Stimulated activated CD8-positive, alpha-beta memory T cell treated with anti-CD3 and anti-CD28 coated beads, Interleukin-15, amount 100 ng/mL, for 1 hour (primary cell): ENCODE results near the gene PRKAB1.
"Not testable (repeated sequence)": the region's sequence is repeated elsewhere in the genome, so short reads cannot be mapped to it uniquely, and the experiment has no call there.

Experiments used
- DNase-seq: peaks from one replicate; pipeline ENCODE4 v3.0.0-alpha.2; 2020; ENCODE audit warnings: low read depth

Gene PRKAB1

GRCh38 chr12:119685375-119685774 lies 17.4 kb downstream of the PRKAB1 start:
- no peak for DNase-seq

- no peak for DNase-seq
Observed at GRCh38 chr12:119686355-119686754, 18.4 kb downstream of the PRKAB1 start.

GRCh38 chr12:119686776-119687175 lies 18.8 kb downstream of the PRKAB1 start:
- DNase-seq = no peak

GRCh38 chr12:119687406-119687805 lies 19.5 kb downstream of the PRKAB1 start:
- DNase-seq = no peak

GRCh38 chr12:119687879-119688278 lies 19.9 kb downstream of the PRKAB1 start:
- DNase-seq = no peak

- no peak for DNase-seq
Observed at GRCh38 chr12:119689935-119690500, 22.1 kb downstream of the PRKAB1 start.

GRCh38 chr12:119691202-119691810 lies 23.4 kb downstream of the PRKAB1 start:
- DNase-seq = no peak

GRCh38 chr12:119692410-119692809 lies 24.5 kb downstream of the PRKAB1 start:
- no peak for DNase-seq

GRCh38 chr12:119692997-119693396 lies 25.1 kb downstream of the PRKAB1 start:
- DNase-seq = no peak

- DNase-seq = no peak
Observed at GRCh38 chr12:119693511-119693910, 25.6 kb downstream of the PRKAB1 start.

GRCh38 chr12:119694111-119694510 lies 26.2 kb downstream of the PRKAB1 start:
- DNase-seq = no peak

- no peak for DNase-seq
Observed at GRCh38 chr12:119695034-119695433, 27.1 kb downstream of the PRKAB1 start.

- DNase-seq = no peak
Observed at GRCh38 chr12:119696943-119697342, 29.0 kb downstream of the PRKAB1 start.

- no peak for DNase-seq
Observed at GRCh38 chr12:119699199-119699760, 31.3 kb downstream of the PRKAB1 start.

GRCh38 chr12:119700078-119700477 lies 32.1 kb downstream of the PRKAB1 start:
- DNase-seq = no peak

- DNase-seq = no peak
Observed at GRCh38 chr12:119704065-119704747, 36.3 kb downstream of the PRKAB1 start.

- DNase-seq = no peak
Observed at GRCh38 chr12:119705182-119705581, 37.2 kb downstream of the PRKAB1 start.

GRCh38 chr12:119706427-119706826 lies 38.5 kb downstream of the PRKAB1 start:
- DNase-seq = not testable (repeated sequence)

GRCh38 chr12:119710374-119710964 lies 42.5 kb downstream of the PRKAB1 start:
- DNase-seq = no peak

- no peak for DNase-seq
Observed at GRCh38 chr12:119710965-119711551, 43.1 kb downstream of the PRKAB1 start.

GRCh38 chr12:119711693-119712092 lies 43.8 kb downstream of the PRKAB1 start:
- no peak for DNase-seq

GRCh38 chr12:119712721-119713120 lies 44.8 kb downstream of the PRKAB1 start:
- no peak for DNase-seq
